ENCODE measurements around the gene ARHGAP8. TPM values are rescaled to one million over a fixed set of nuclear protein-coding genes. Genes with fewer than 3 reads are reported as not detected.
"Not testable (repeated sequence)": the region's sequence is repeated elsewhere in the genome, so short reads cannot be mapped to it uniquely, and the experiment has no call there.

Gene ARHGAP8
- polyA plus RNA-seq, 3 donors, result 0.03 TPM; not detected in 2

DNA sequence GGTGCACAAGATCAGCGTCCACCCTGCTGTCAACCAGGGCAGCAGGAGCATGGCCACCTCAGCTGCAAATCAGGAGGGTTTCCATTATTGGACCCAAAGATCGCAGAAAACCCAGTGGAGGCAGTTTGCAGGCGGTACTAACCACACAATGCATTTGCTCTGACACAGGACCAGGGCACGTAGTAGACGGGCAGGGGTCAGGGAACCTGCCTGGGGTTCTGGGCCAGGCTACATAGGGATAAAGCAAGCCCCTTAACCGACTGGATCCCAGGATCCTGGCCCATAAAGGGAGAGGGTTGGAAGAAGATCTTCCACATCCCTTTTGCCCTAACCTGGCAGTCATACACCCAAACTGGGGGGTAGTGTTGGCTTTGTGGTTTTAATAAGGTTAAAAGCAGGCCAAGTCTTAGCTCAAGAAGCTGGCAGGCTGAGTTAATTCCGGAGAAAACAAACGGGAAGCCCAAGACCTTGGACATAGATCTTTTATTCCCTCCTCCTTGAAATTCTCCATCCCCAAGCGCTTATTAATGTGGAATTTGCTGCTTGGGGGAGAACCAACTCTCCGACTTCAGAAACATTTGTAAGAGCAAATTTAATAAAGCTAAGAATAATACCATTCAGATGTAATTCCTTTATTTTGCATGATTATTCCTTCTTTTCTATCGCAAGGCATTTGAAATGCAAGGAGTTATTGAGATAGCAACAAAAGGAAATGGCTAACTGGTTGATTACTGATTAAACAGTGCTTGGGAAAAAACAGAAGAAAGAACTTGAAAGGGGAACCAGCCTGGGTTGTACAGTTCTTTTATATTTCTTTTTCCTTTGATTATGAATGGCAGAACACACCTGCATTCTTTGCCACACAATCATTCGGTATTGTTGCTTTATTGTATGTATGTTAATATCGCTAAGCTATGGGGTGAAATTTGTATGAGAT is 6.3 kb upstream of the ARHGAP8 start:
- H3K4me1 ChIP-seq (ENCODE audit: control insufficient read depth in 1 of 2, insufficient read depth in 2 of 2, low read length in 2 of 2), result no peaks in the 10 kb centered on the region
- H3K9me3 Mint-ChIP-seq, result peaks cover 0 to 10% (median 6%) of the 10 kb centered on the region in 7 donors
- H3K36me3 Mint-ChIP-seq, result no peaks in the 10 kb centered on the region
- peaks cover 7 to 10% of the 10 kb centered on the region in 2 donors for H3K27me3 ChIP-seq (ENCODE audit: control insufficient read depth in 2 of 2, insufficient read depth in 2 of 2, low read length in 2 of 2)
- no peak overlapping the region for H3K4me3 Mint-ChIP-seq
- no peak for DNase-seq
- peaks cover 17 to 24% (median 17%) of the 10 kb centered on the region in 3 donors for H3K27me3 Mint-ChIP-seq (ENCODE audit: low read depth in 3 of 3)
- H3K27ac ChIP-seq (ENCODE audit: low read depth in 1 of 2, low read length in 2 of 2), result no peak overlapping the region
- no peaks in the 10 kb centered on the region for H3K36me3 ChIP-seq (replicated peaks in 1 of 2; ENCODE audit: control insufficient read depth in 1 of 2, insufficient read depth in 2 of 2, low read length in 2 of 2)
- H3K27ac Mint-ChIP-seq, result no peak overlapping the region
- TF ChIP-seq, protein P1, sequence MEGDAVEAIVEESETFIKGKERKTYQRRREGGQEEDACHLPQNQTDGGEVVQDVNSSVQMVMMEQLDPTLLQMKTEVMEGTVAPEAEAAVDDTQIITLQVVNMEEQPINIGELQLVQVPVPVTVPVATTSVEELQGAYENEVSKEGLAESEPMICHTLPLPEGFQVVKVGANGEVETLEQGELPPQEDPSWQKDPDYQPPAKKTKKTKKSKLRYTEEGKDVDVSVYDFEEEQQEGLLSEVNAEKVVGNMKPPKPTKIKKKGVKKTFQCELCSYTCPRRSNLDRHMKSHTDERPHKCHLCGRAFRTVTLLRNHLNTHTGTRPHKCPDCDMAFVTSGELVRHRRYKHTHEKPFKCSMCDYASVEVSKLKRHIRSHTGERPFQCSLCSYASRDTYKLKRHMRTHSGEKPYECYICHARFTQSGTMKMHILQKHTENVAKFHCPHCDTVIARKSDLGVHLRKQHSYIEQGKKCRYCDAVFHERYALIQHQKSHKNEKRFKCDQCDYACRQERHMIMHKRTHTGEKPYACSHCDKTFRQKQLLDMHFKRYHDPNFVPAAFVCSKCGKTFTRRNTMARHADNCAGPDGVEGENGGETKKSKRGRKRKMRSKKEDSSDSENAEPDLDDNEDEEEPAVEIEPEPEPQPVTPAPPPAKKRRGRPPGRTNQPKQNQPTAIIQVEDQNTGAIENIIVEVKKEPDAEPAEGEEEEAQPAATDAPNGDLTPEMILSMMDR (IDR thresholded peaks at IDR 0.05), result no peak
- intact Hi-C loops (cut with micrococcal nuclease), result no loop called here
- no peaks in the 10 kb centered on the region for H4K20me1 ChIP-seq (ENCODE audit: insufficient read depth, low read length)
- H3K9ac ChIP-seq (ENCODE audit: insufficient read depth, low read length, poor library complexity, severe bottlenecking), result no peak overlapping the region
- H3K79me2 ChIP-seq (ENCODE audit: insufficient read depth, low read length), result no peaks in the 10 kb centered on the region
- H2AFZ ChIP-seq (ENCODE audit: insufficient read depth, low read depth, low read length, poor library complexity, severe bottlenecking), result no peak overlapping the region
- H3K9me3 ChIP-seq (replicated peaks in 1 of 2; ENCODE audit: control insufficient read depth in 1 of 2, insufficient read depth in 1 of 2, low read length in 2 of 2), result peaks cover 0 to 3% of the 10 kb centered on the region in 2 donors
- no peaks in the 10 kb centered on the region for H3K4me1 Mint-ChIP-seq
- H3K4me3 ChIP-seq (replicated peaks in 1 of 3; ENCODE audit: low read depth in 2 of 3, low read length in 3 of 3), result no peak overlapping the region
- H3K4me2 ChIP-seq (replicated peaks; ENCODE audit: extremely low read depth, low read length, poor library complexity, severe bottlenecking), result no peak overlapping the region
- WGBS (ENCODE audit: insufficient coverage), result 87% methylated on average over 5 of the region's 13 CpGs

DNA sequence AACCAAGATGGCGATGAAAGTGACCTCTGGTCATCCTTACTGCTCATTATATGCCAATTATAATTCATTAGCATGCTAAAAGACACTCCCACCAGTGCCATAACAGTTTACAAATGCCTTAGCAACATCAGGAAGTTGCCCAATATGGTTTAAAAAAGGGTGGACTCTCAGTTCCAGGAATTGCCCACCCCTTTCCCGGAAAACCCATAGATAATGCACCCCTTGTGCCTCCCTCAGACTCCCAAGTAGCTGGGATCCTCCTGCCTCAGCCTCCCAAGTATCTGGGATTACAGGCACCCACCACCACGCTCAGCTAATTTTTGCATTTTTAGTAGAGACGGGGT is 4.6 kb upstream of the ARHGAP8 start:
- H3K4me2 ChIP-seq (replicated peaks; ENCODE audit: extremely low read depth, low read length, poor library complexity, severe bottlenecking); H3K4me1 Mint-ChIP-seq; H3K4me3 Mint-ChIP-seq; H2AFZ ChIP-seq (ENCODE audit: insufficient read depth, low read depth, low read length, poor library complexity, severe bottlenecking); H3K79me2 ChIP-seq (ENCODE audit: insufficient read depth, low read length); H3K27ac ChIP-seq (ENCODE audit: low read depth in 1 of 2, low read length in 2 of 2); H3K36me3 ChIP-seq (replicated peaks in 1 of 2; ENCODE audit: control insufficient read depth in 1 of 2, insufficient read depth in 2 of 2, low read length in 2 of 2); H3K9ac ChIP-seq (ENCODE audit: insufficient read depth, low read length, poor library complexity, severe bottlenecking); H3K4me1 ChIP-seq (ENCODE audit: control insufficient read depth in 1 of 2, insufficient read depth in 2 of 2, low read length in 2 of 2); H3K36me3 Mint-ChIP-seq; H4K20me1 ChIP-seq (ENCODE audit: insufficient read depth, low read length); H3K4me3 ChIP-seq (replicated peaks in 1 of 3; ENCODE audit: low read depth in 2 of 3, low read length in 3 of 3); intact Hi-C loops (cut with micrococcal nuclease); DNase-seq; H3K9me3 ChIP-seq (replicated peaks in 1 of 2; ENCODE audit: control insufficient read depth in 1 of 2, insufficient read depth in 1 of 2, low read length in 2 of 2): not testable (repeated sequence)
- peaks cover 0 to 18% (median 11%) of the 10 kb centered on the region in 7 donors for H3K9me3 Mint-ChIP-seq
- 93% methylated on average over 4 of the region's 4 CpGs for WGBS (ENCODE audit: insufficient coverage)
- peaks cover 23 to 36% (median 27%) of the 10 kb centered on the region in 3 donors for H3K27me3 Mint-ChIP-seq (ENCODE audit: low read depth in 3 of 3)
- peak overlapping the region in 1 of 7 donors; percentile 31 for H3K27ac Mint-ChIP-seq
- H3K27me3 ChIP-seq (ENCODE audit: control insufficient read depth in 2 of 2, insufficient read depth in 2 of 2, low read length in 2 of 2), result peaks cover 13 to 24% of the 10 kb centered on the region in 2 donors

Data from CD14-positive monocyte (primary cell).